K562 (cell line): ENCODE results near the gene ICAM1. TPM values are rescaled to one million over a fixed set of nuclear protein-coding genes. Genes with fewer than 3 reads are reported as not detected.
A peak's percentile ranks its signal among the peaks of the same experiment; 100 is the strongest.

Source experiments
- CXXC5 ChIP-seq: fragments of 250-450 bp; sonication (Bioruptor Pico); IDR thresholded peaks from 2 replicates; pipeline ENCODE4 v1.8.0; 2022; ENCODE audit warnings: inconsistent platforms, mild to moderate bottlenecking, moderate library complexity
- ETV6 ChIP-seq, 3 experiments: fragments of 150-350 bp in 1 of 3; sonication (generic) in 1 of 3; formaldehyde crosslinking in 1 of 3; IDR thresholded peaks; 2 replicates each; pipeline versions ENCODE4 v1.6.1 to v1.8.0; 2014 to 2022; ENCODE audit warnings: borderline replicate concordance in 2 of 3, low read depth in 2 of 3, antibody characterized with exemption in 1 of 3, low read length in 1 of 3, mild to moderate bottlenecking in 1 of 3, missing genetic modification reagents in 1 of 3
- FOXJ2 ChIP-seq: fragments of 200-800 bp; sonication (Bioruptor generic); IDR thresholded peaks from 2 replicates; pipeline ENCODE4 v1.6.1; 2016; ENCODE audit warnings: missing genetic modification characterization, missing compliant biosample characterization
- HIVEP1 ChIP-seq: fragments of 250-450 bp; sonication (Bioruptor Pico); IDR thresholded peaks from 2 replicates; pipeline ENCODE4 v1.4.0; 2020; ENCODE audit warnings: mild to moderate bottlenecking
- HLTF ChIP-seq: fragments of 450-650 bp; IDR thresholded peaks from 2 replicates; pipeline ENCODE4 v1.6.1; 2016
- JUNB ChIP-seq: fragments of 450-650 bp; formaldehyde crosslinking; conservative IDR thresholded peaks from 2 replicates; pipeline ENCODE4 v1.4.0; 2020; ENCODE audit warnings: mild to moderate bottlenecking
- NCOA6 ChIP-seq: fragments of 450-650 bp; IDR thresholded peaks from 2 replicates; pipeline ENCODE4 v1.6.1; 2017; ENCODE audit warnings: mild to moderate bottlenecking
- PML ChIP-seq: IDR thresholded peaks from 2 replicates; pipeline ENCODE4 v1.6.1; 2012; ENCODE audit warnings: low read length, inconsistent platforms
- RB1 ChIP-seq: fragments of 450-650 bp; IDR thresholded peaks from 2 replicates; pipeline ENCODE4 v1.6.1; 2017; ENCODE audit warnings: low read depth, mild to moderate bottlenecking
- RNF2 ChIP-seq: sonication (generic); IDR thresholded peaks from 2 replicates; pipeline ENCODE4 v1.6.1; 2016
- SRSF3 ChIP-seq: fragments of 200-400 bp; formaldehyde crosslinking; IDR thresholded peaks from 2 replicates; pipeline ENCODE4 v1.6.1; 2016; ENCODE audit warnings: mild to moderate bottlenecking, low read length, moderate library complexity; ENCODE audit not compliant: insufficient read depth
- TRIM28 ChIP-seq: fragments of 450-650 bp; IDR thresholded peaks from 2 replicates; pipeline ENCODE4 v1.6.1; 2017
- ZBTB1 ChIP-seq: sonication (generic); formaldehyde crosslinking; IDR thresholded peaks from 2 replicates; pipeline ENCODE4 v1.8.1; 2023; ENCODE audit warnings: missing genetic modification reagents, low read depth, mild to moderate bottlenecking, borderline replicate concordance
- ZBTB17 ChIP-seq: fragments of 450-650 bp; formaldehyde crosslinking; IDR thresholded peaks from 2 replicates; pipeline ENCODE4 v1.4.0; 2020; ENCODE audit warnings: mild to moderate bottlenecking
- ZEB2 ChIP-seq: fragments of 450-650 bp; IDR thresholded peaks from 2 replicates; pipeline ENCODE4 v1.6.1; 2016
- ZNF347 ChIP-seq: fragments of 450-650 bp; formaldehyde crosslinking; IDR thresholded peaks from 2 replicates; pipeline ENCODE4 v1.4.0; 2020; ENCODE audit warnings: low read depth, mild to moderate bottlenecking, moderate library complexity
- ZNF507 ChIP-seq: conservative IDR thresholded peaks from 2 replicates; pipeline ENCODE4 v1.6.1; 2017; ENCODE audit warnings: missing genetic modification characterization, missing compliant biosample characterization
- ZNF780A ChIP-seq: fragments of 250-450 bp; sonication (Bioruptor Pico); IDR thresholded peaks from 2 replicates; pipeline ENCODE4 v1.5.0; 2021; ENCODE audit warnings: mild to moderate bottlenecking
- polyA plus RNA-seq, 8 experiments: library from polyadenylated mRNA; depleted of rRNA in 4 of 8; stranded (reverse) in 5 of 8; unstranded in 3 of 8; fragments of >200 nt; fragmentation: Nextera tagmentation in 2 of 8; fragmentation: Illumina TruSeq in 1 of 8; extraction: Ambion mirVana in 2 of 8; extraction: Trizol in 1 of 8; gene quantifications; 2 replicates each; pipeline versions ENCODE4 v1.2.1 to v1.2.3, GENCODE V29; 2011 to 2014; ENCODE audit warnings: inconsistent platforms in 1 of 8, missing spikeins in 1 of 8
- total RNA-seq, 7 experiments: library from RNA; depleted of rRNA in 6 of 7; stranded (reverse); fragments of >200 nt in 6 of 7; fragmentation: Illumina TruSeq in 2 of 7; extraction: Trizol in 2 of 7; gene quantifications; 2 replicates each; pipeline versions ENCODE4 v1.2.1 to v1.2.3, GENCODE V29; 2011 to 2021; ENCODE audit warnings: low replicate concordance in 1 of 7
- TF ChIP-seq, protein P1 (sequence below), 2 experiments: fragments of 450-650 bp in 1 of 2; sonication (generic) in 1 of 2; formaldehyde crosslinking in 1 of 2; IDR thresholded peaks; 2 replicates each; pipeline versions ENCODE4 v1.7.1 to v1.9.0; 2016 to 2022; ENCODE audit warnings: inconsistent platforms in 1 of 2, mild to moderate bottlenecking in 1 of 2, missing genetic modification reagents in 1 of 2

The ICAM1 gene
- total and polyA plus RNA-seq, 9 of the 15 experiments (the other 6 are each of a cell fraction or from before 2014, with no cell fraction given) = 2.3 to 24.4 (median 13.4) TPM

DNA sequence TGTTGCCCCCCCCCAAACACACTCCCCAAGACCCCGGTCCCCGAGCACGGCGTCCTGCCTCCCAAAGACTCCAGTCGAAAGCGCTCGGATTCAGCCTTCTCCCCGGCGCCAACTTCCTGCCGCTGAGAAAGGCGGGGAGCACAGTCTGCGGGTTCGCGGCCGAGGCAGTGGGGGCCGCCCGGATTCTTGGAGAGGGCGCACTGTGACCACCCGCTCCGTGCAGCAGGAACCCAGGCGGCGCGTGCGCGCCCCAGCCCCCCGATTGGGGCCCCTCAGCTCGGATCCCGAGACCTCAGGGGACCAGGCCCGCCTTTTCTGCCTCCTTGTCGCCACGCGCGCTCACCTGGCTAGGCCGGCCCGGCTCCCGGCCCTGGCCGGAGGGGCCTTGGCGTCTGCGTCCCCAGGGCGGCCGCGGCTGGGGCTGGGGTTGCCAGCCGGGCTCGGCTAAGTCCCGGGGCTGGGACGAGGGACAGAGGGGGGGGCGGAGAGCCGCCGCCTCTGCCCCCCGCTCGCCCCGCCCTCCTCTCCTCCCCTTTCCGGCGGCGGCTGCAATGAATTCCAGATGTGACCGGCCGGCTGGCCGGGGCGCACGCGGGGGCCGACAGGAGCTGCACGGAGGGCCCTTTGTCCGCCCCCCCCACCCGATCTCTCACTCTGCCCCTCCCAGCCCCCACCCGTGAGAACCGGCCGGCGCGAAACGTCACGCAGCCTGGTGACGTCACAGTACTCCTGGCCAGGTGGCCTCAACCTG is 39.9 kb upstream of the ICAM1 start, which contains the start of gene S1PR2 (continued):
- TF ChIP-seq, protein P1, sequence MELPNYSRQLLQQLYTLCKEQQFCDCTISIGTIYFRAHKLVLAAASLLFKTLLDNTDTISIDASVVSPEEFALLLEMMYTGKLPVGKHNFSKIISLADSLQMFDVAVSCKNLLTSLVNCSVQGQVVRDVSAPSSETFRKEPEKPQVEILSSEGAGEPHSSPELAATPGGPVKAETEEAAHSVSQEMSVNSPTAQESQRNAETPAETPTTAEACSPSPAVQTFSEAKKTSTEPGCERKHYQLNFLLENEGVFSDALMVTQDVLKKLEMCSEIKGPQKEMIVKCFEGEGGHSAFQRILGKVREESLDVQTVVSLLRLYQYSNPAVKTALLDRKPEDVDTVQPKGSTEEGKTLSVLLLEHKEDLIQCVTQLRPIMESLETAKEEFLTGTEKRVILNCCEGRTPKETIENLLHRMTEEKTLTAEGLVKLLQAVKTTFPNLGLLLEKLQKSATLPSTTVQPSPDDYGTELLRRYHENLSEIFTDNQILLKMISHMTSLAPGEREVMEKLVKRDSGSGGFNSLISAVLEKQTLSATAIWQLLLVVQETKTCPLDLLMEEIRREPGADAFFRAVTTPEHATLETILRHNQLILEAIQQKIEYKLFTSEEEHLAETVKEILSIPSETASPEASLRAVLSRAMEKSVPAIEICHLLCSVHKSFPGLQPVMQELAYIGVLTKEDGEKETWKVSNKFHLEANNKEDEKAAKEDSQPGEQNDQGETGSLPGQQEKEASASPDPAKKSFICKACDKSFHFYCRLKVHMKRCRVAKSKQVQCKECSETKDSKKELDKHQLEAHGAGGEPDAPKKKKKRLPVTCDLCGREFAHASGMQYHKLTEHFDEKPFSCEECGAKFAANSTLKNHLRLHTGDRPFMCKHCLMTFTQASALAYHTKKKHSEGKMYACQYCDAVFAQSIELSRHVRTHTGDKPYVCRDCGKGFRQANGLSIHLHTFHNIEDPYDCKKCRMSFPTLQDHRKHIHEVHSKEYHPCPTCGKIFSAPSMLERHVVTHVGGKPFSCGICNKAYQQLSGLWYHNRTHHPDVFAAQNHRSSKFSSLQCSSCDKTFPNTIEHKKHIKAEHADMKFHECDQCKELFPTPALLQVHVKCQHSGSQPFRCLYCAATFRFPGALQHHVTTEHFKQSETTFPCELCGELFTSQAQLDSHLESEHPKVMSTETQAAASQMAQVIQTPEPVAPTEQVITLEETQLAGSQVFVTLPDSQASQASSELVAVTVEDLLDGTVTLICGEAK (IDR thresholded peaks at IDR 0.05) = peak; percentile 52
- TF ChIP-seq, protein P1 (CRISPR knock-in tag; IDR thresholded peaks at IDR 0.05) = no peak
- TF ChIP-seq JUNB = no peak
- TF ChIP-seq SRSF3 = no peak
- TF ChIP-seq ZNF507 (tag) = no peak
- TF ChIP-seq NCOA6 = no peak
- TF ChIP-seq RNF2 = no peak
- TF ChIP-seq PML = peak; percentile 35; the same call in 1 of the 2 replicates
- no peak for TF ChIP-seq ZBTB1 (CRISPR knock-in tag)
- no peak for TF ChIP-seq ZEB2
- no peak for TF ChIP-seq HLTF
- TF ChIP-seq ZBTB17 (CRISPR knock-in tag) = no peak
- peak; percentile 35; the same call in 1 of the 2 replicates for TF ChIP-seq CXXC5 (CRISPR knock-in tag)
- no peak for TF ChIP-seq FOXJ2 (tag)
- TF ChIP-seq RB1 = peak; percentile 76
- no peak for TF ChIP-seq ZNF347
- TF ChIP-seq HIVEP1 (CRISPR knock-in tag) = no peak
- TF ChIP-seq TRIM28 = no peak
- TF ChIP-seq ETV6 (IDR thresholded peaks at IDR 0.05; ENCODE audit: borderline replicate concordance in 1 of 2, low read depth in 2 of 2, low read length in 1 of 2) = no peak
- no peak for TF ChIP-seq ETV6 (CRISPR knock-in tag; IDR thresholded peaks at IDR 0.05; ENCODE audit: borderline replicate concordance)
- no peak for TF ChIP-seq ZNF780A
